ENCODE data around the gene CLEC20A. TPM values are rescaled to one million over a fixed set of nuclear protein-coding genes. Genes with fewer than 3 reads are reported as not detected.

Gene CLEC20A
- total RNA-seq, 4 donors from 2014 or later, result not detected

DNA sequence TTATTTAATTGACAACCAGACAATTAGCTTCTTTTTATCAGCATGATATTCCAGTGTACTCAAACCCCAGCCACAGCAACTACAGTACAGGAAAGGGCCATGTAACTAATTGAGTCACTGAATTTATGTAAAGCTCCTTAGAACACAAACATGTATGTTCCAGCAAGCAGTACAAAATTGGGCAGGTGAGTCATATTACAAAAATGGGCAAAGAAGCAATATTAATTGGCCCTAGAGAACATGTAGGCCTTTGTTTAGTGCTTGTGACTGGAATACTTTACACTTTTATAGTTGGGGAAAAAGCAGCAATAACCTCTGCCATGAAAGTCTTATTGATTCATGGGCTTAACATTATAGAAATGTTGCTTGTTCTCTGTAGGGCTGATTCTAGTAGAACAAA lies 31.8 kb downstream of the CLEC20A start:
- no peak for ATAC-seq
- no peak overlapping the region for H3K4me3 ChIP-seq
- no peaks in the 10 kb centered on the region for H3K9me3 ChIP-seq
- no peak overlapping the region for H3K27ac ChIP-seq
- no peaks in the 10 kb centered on the region for H3K4me1 ChIP-seq
- no peaks in the 10 kb centered on the region for H3K27me3 ChIP-seq
- TF ChIP-seq, protein P1, sequence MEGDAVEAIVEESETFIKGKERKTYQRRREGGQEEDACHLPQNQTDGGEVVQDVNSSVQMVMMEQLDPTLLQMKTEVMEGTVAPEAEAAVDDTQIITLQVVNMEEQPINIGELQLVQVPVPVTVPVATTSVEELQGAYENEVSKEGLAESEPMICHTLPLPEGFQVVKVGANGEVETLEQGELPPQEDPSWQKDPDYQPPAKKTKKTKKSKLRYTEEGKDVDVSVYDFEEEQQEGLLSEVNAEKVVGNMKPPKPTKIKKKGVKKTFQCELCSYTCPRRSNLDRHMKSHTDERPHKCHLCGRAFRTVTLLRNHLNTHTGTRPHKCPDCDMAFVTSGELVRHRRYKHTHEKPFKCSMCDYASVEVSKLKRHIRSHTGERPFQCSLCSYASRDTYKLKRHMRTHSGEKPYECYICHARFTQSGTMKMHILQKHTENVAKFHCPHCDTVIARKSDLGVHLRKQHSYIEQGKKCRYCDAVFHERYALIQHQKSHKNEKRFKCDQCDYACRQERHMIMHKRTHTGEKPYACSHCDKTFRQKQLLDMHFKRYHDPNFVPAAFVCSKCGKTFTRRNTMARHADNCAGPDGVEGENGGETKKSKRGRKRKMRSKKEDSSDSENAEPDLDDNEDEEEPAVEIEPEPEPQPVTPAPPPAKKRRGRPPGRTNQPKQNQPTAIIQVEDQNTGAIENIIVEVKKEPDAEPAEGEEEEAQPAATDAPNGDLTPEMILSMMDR (IDR thresholded peaks at IDR 0.05), result no peak
- TF ChIP-seq POLR2A (IDR thresholded peaks at IDR 0.05) (no peak), EP300 (IDR thresholded peaks at IDR 0.05) (no peak), POLR2AphosphoS5 (IDR thresholded peaks at IDR 0.05) (no peak)
- H3K36me3 ChIP-seq, result peaks cover 0 to 44% of the 10 kb centered on the region in 2 donors

DNA sequence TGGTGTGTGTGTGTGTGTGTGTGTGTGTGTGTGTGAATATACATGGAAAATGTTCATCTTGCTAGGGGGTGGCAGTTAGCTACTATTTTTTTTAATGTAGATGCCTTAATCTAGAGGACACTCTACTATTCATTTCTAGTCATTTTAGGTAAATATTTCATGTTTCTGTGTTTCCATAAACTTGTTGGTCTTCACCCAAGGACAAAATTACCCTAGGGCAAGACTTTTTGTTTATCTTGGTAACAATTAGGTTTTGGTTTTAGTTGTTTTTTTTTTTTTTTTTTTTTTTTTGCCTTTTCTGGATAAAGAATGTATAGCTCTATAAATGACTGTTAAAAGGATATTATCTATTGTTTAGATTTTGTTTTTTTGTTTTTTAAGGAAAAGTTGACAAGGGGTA lies 32.2 kb downstream of the CLEC20A start:
- no peak for ATAC-seq
- Histone ChIP-seq H3K9me3 (no peaks in the 10 kb centered on the region), H3K36me3 (peaks cover 0 to 43% of the 10 kb centered on the region in 2 donors), H3K4me1 (no peaks in the 10 kb centered on the region), H3K27ac (no peak overlapping the region), H3K4me3 (no peak overlapping the region), H3K27me3 (no peaks in the 10 kb centered on the region)
- TF ChIP-seq, protein P1 (IDR thresholded peaks at IDR 0.05), result no peak
- TF ChIP-seq EP300 (IDR thresholded peaks at IDR 0.05), result no peak
- no peak for TF ChIP-seq POLR2A (IDR thresholded peaks at IDR 0.05)
- TF ChIP-seq POLR2AphosphoS5 (IDR thresholded peaks at IDR 0.05), result no peak

DNA sequence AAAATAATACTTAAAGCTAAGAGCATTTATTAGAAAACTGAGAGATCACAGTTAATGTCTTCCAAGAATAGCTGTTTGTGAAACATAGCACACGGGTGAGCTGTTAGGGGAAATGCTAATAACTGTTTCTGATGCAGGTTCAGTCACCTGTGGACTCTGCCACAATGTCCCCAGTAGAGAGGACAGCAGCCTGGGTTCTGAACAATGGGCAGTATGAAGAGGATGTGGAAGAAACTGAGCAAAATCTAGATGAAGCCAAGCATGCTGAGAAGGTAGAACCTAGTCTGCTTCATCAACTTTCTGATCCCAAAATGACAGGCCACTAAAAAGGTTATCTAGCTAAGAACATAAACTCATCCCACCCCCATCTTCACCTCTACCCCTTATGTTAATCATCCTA lies 32.6 kb downstream of the CLEC20A start:
- H3K9me3 ChIP-seq, result no peaks in the 10 kb centered on the region
- no peaks in the 10 kb centered on the region for H3K27me3 ChIP-seq
- no peaks in the 10 kb centered on the region for H3K4me1 ChIP-seq
- H3K36me3 ChIP-seq, result peaks cover 0 to 39% of the 10 kb centered on the region in 2 donors
- 100% methylated on average over 1 of the region's 1 CpG for WGBS, 2 donors (ENCODE audit: low coverage in 1 of 2)
- no peak for ATAC-seq
- TF ChIP-seq EP300 (IDR thresholded peaks at IDR 0.05), result no peak
- TF ChIP-seq POLR2AphosphoS5 (IDR thresholded peaks at IDR 0.05), result no peak
- TF ChIP-seq, protein P1 (IDR thresholded peaks at IDR 0.05), result no peak
- no peak for TF ChIP-seq POLR2A (IDR thresholded peaks at IDR 0.05)
- H3K27ac ChIP-seq, result no peak overlapping the region
- no peak overlapping the region for H3K4me3 ChIP-seq

DNA sequence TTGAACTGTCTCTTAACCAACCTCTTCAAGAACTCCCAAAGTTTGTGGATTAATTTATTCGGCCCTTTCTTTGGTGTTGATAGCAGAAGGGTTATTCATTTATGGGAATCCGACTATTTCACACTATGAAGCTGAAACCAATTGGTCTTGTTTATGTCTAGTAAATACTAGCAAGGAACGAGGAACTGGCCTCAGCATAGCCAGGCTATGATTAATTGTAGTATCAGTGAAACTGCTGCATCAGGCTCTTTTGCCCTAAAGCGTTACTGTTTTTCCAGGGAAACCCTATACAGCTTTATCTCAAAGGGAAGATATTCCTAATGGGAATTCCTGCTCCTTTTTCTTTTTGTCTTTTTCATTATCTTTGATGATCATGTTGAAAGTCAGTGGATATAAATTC lies 35.1 kb downstream of the CLEC20A start:
- TF ChIP-seq, protein P1 (IDR thresholded peaks at IDR 0.05), result no peak
- TF ChIP-seq EP300 (IDR thresholded peaks at IDR 0.05) (no peak), POLR2A (IDR thresholded peaks at IDR 0.05) (no peak), POLR2AphosphoS5 (IDR thresholded peaks at IDR 0.05) (no peak)
- no peaks in the 10 kb centered on the region for H3K27me3 ChIP-seq
- no peak overlapping the region for H3K4me3 ChIP-seq
- H3K9me3 ChIP-seq, result no peaks in the 10 kb centered on the region
- H3K4me1 ChIP-seq, result no peaks in the 10 kb centered on the region
- H3K36me3 ChIP-seq, result peaks cover 0 to 39% of the 10 kb centered on the region in 2 donors
- no peak for ATAC-seq
- WGBS, 2 donors (ENCODE audit: low coverage in 1 of 2), result 64 to 93% methylated on average over 4 of the region's 4 CpGs
- H3K27ac ChIP-seq, result no peak overlapping the region

DNA sequence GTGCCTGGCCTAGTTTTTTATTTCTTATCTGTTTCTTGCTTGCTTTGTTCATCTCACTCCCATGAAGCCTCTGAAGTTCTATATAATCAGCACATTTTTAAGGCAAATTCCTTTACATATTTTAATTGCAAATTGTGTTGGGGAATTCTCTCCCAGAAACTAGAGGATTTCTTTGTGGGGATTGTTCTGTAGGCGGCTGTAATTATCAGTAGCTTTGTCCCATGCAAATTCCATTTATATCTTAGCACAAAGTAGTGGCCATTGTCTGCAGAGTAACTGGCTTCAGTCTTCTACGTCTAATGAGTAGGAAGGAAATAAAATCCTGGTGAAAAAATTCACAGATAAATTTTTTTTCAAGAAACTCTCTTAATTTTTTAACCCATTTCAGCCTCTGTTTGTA lies 35.7 kb downstream of the CLEC20A start:
- H3K27ac ChIP-seq, result no peak overlapping the region
- no peaks in the 10 kb centered on the region for H3K9me3 ChIP-seq
- WGBS, 2 donors (ENCODE audit: low coverage in 1 of 2), result 83 to 84% methylated on average over 1 to 2 of the region's 2 CpGs
- TF ChIP-seq POLR2A (IDR thresholded peaks at IDR 0.05) (no peak), POLR2AphosphoS5 (IDR thresholded peaks at IDR 0.05) (no peak), EP300 (IDR thresholded peaks at IDR 0.05) (no peak)
- TF ChIP-seq, protein P1 (IDR thresholded peaks at IDR 0.05), result no peak
- H3K27me3 ChIP-seq, result no peaks in the 10 kb centered on the region
- no peak overlapping the region for H3K4me3 ChIP-seq
- no peak for ATAC-seq
- no peaks in the 10 kb centered on the region for H3K4me1 ChIP-seq
- peaks cover 1 to 39% of the 10 kb centered on the region in 2 donors for H3K36me3 ChIP-seq
